Muscle layer of colon (tissue), 2 donors: ENCODE data around the gene CAV1.
A peak's percentile ranks its signal among the peaks of the same experiment; 100 is the strongest.

Experiments
- H3K27ac ChIP-seq: one replicate; pipeline ENCODE4 v1.7.0; 2013; ENCODE audit warnings: low read depth, mild to moderate bottlenecking, low read length, moderate library complexity
- H3K27me3 ChIP-seq, 2 donors: one replicate each; pipeline ENCODE4 v1.7.0; 2013; ENCODE audit warnings: low read length in 2 of 2, mild to moderate bottlenecking in 2 of 2; ENCODE audit not compliant: insufficient read depth in 2 of 2, control insufficient read depth in 1 of 2
- H3K36me3 ChIP-seq: one replicate; pipeline ENCODE4 v1.7.0; 2013; ENCODE audit warnings: mild to moderate bottlenecking, low read length; ENCODE audit not compliant: insufficient read depth
- H3K4me1 ChIP-seq: one replicate; pipeline ENCODE4 v1.7.0; 2013; ENCODE audit warnings: mild to moderate bottlenecking, low read length; ENCODE audit not compliant: insufficient read depth
- H3K4me3 ChIP-seq, 2 donors: one replicate each; pipeline ENCODE4 v1.7.0; 2013; ENCODE audit warnings: low read length in 2 of 2, low read depth in 1 of 2, mild to moderate bottlenecking in 1 of 2, moderate library complexity in 1 of 2
- H3K9ac ChIP-seq: one replicate; pipeline ENCODE4 v1.7.0; 2013; ENCODE audit warnings: low read length
- H3K9me3 ChIP-seq: one replicate; pipeline ENCODE4 v1.7.0; 2013; ENCODE audit warnings: mild to moderate bottlenecking, low read length
- donor health status: abdominal sarcoma.
- donor health status: Adenocarcinoma of cecum.

CAV1 gene

GRCh38 chr7:116538138-116538537, 13.3 kb downstream of the CAV1 start:
- peaks cover 76% of the 10 kb centered on the region for H3K4me1 ChIP-seq

GRCh38 chr7:116539879-116540278, 15.0 kb downstream of the CAV1 start:
- Histone ChIP-seq H3K4me3 (no peak overlapping the region), H3K36me3 (peaks cover 39% of the 10 kb centered on the region), H3K9me3 (no peaks in the 10 kb centered on the region), H3K27ac (peak overlapping the region; percentile 52), H3K4me1 (peaks cover 88% of the 10 kb centered on the region), H3K9ac (no peak overlapping the region), H3K27me3 (no peaks in the 10 kb centered on the region)

More at GRCh38 chr7:116538138-116538537, 13.3 kb downstream of the CAV1 start:
- Histone ChIP-seq H3K9me3 (no peaks in the 10 kb centered on the region), H3K27ac (peak overlapping the region; percentile 8), H3K9ac (no peak overlapping the region), H3K36me3 (peaks cover 30% of the 10 kb centered on the region), H3K27me3 (no peaks in the 10 kb centered on the region), H3K4me3 (no peak overlapping the region)

GRCh38 chr7:116540743-116541142, 15.9 kb downstream of the CAV1 start:
- Histone ChIP-seq H3K4me1 (peaks cover 88% of the 10 kb centered on the region), H3K9me3 (no peaks in the 10 kb centered on the region), H3K27ac (no peak overlapping the region)

GRCh38 chr7:116541951-116542350, 17.1 kb downstream of the CAV1 start:
- Histone ChIP-seq H3K9ac (no peak overlapping the region), H3K27me3 (no peaks in the 10 kb centered on the region), H3K27ac (no peak overlapping the region), H3K4me1 (peaks cover 86% of the 10 kb centered on the region), H3K36me3 (peaks cover 29% of the 10 kb centered on the region), H3K9me3 (no peaks in the 10 kb centered on the region), H3K4me3 (no peak overlapping the region)

More at GRCh38 chr7:116540743-116541142, 15.9 kb downstream of the CAV1 start:
- Histone ChIP-seq H3K9ac (no peak overlapping the region), H3K36me3 (peaks cover 34% of the 10 kb centered on the region), H3K27me3 (no peaks in the 10 kb centered on the region), H3K4me3 (no peak overlapping the region)

GRCh38 chr7:116542618-116543017, 17.8 kb downstream of the CAV1 start:
- H3K4me1 ChIP-seq: peaks cover 86% of the 10 kb centered on the region
- H3K4me3 ChIP-seq: no peak overlapping the region
- no peak overlapping the region for H3K9ac ChIP-seq
- H3K27me3 ChIP-seq: no peaks in the 10 kb centered on the region
- peaks cover 32% of the 10 kb centered on the region for H3K36me3 ChIP-seq
- H3K27ac ChIP-seq: no peak overlapping the region
- H3K9me3 ChIP-seq: no peaks in the 10 kb centered on the region

GRCh38 chr7:116543664-116544063, 18.8 kb downstream of the CAV1 start:
- no peak overlapping the region for H3K4me3 ChIP-seq
- no peak overlapping the region for H3K27ac ChIP-seq
- H3K36me3 ChIP-seq: peaks cover 39% of the 10 kb centered on the region
- H3K9ac ChIP-seq: no peak overlapping the region
- H3K27me3 ChIP-seq: no peaks in the 10 kb centered on the region
- H3K4me1 ChIP-seq: peaks cover 85% of the 10 kb centered on the region
- H3K9me3 ChIP-seq: no peaks in the 10 kb centered on the region

GRCh38 chr7:116544487-116544886, 19.7 kb downstream of the CAV1 start:
- peaks cover 38% of the 10 kb centered on the region for H3K36me3 ChIP-seq
- H3K27me3 ChIP-seq: no peaks in the 10 kb centered on the region
- peaks cover 80% of the 10 kb centered on the region for H3K4me1 ChIP-seq
- H3K27ac ChIP-seq: peak overlapping the region; percentile 46
- no peak overlapping the region for H3K9ac ChIP-seq
- no peaks in the 10 kb centered on the region for H3K9me3 ChIP-seq
- no peak overlapping the region for H3K4me3 ChIP-seq

- Histone ChIP-seq H3K27ac (no peak overlapping the region), H3K4me3 (no peak overlapping the region), H3K4me1 (peaks cover 78% of the 10 kb centered on the region), H3K9me3 (no peaks in the 10 kb centered on the region), H3K36me3 (peaks cover 38% of the 10 kb centered on the region), H3K27me3 (no peaks in the 10 kb centered on the region), H3K9ac (no peak overlapping the region)
Measured at GRCh38 chr7:116545411-116545993, 20.7 kb downstream of the CAV1 start.

GRCh38 chr7:116546054-116546453, 21.2 kb downstream of the CAV1 start:
- H3K27ac ChIP-seq: peak overlapping the region; percentile 64

GRCh38 chr7:116546916-116547315, 22.1 kb downstream of the CAV1 start:
- Histone ChIP-seq H3K36me3 (peaks cover 42% of the 10 kb centered on the region), H3K4me1 (peaks cover 83% of the 10 kb centered on the region), H3K9ac (no peak overlapping the region), H3K9me3 (no peaks in the 10 kb centered on the region), H3K27ac (no peak overlapping the region), H3K4me3 (no peak overlapping the region), H3K27me3 (no peaks in the 10 kb centered on the region)

More at GRCh38 chr7:116546054-116546453, 21.2 kb downstream of the CAV1 start:
- no peak overlapping the region for H3K9ac ChIP-seq
- no peak overlapping the region for H3K4me3 ChIP-seq
- H3K36me3 ChIP-seq: peaks cover 38% of the 10 kb centered on the region
- H3K9me3 ChIP-seq: no peaks in the 10 kb centered on the region
- H3K4me1 ChIP-seq: peaks cover 80% of the 10 kb centered on the region
- H3K27me3 ChIP-seq: no peaks in the 10 kb centered on the region

GRCh38 chr7:116547347-116547746, 22.5 kb downstream of the CAV1 start:
- Histone ChIP-seq H3K27me3 (no peaks in the 10 kb centered on the region), H3K36me3 (peaks cover 46% of the 10 kb centered on the region), H3K4me3 (no peak overlapping the region), H3K9me3 (no peaks in the 10 kb centered on the region), H3K9ac (no peak overlapping the region), H3K27ac (no peak overlapping the region), H3K4me1 (peaks cover 83% of the 10 kb centered on the region)

GRCh38 chr7:116548506-116548905, 23.7 kb downstream of the CAV1 start:
- H3K36me3 ChIP-seq: peaks cover 43% of the 10 kb centered on the region
- H3K27me3 ChIP-seq: no peaks in the 10 kb centered on the region
- no peak overlapping the region for H3K9ac ChIP-seq
- H3K27ac ChIP-seq: no peak overlapping the region
- peaks cover 81% of the 10 kb centered on the region for H3K4me1 ChIP-seq
- no peaks in the 10 kb centered on the region for H3K9me3 ChIP-seq
- no peak overlapping the region for H3K4me3 ChIP-seq
